Caco-2 (cell line): Measurements from ENCODE around the gene FOXL3. TPM values are rescaled to one million over a fixed set of nuclear protein-coding genes. Genes with fewer than 3 reads are reported as not detected.
"Not testable (repeated sequence)": the region's sequence is repeated elsewhere in the genome, so short reads cannot be mapped to it uniquely, and the experiment has no call there.

Experiments used
- Bru-seq: library from RNA; stranded (reverse); fragments of 400-500 nt; gene quantifications from one replicate; lab custom pipeline; 2021; lab: Mats Ljungman, UMichigan
- BruChase-seq, 2 experiments: library from RNA; stranded (reverse); fragments of 400-500 nt; gene quantifications; one replicate each; lab custom pipeline; 2021; lab: Mats Ljungman, UMichigan
- BruUV-seq: library from RNA; stranded (reverse); fragments of 400-500 nt; replicated peaks from 2 replicates; lab custom pipeline; 2021; lab: Mats Ljungman, UMichigan
- CTCF ChIA-PET: fragments of 300-600 bp; sonication (Branson Sonifier 250); formaldehyde crosslinking; loops from one replicate; lab custom pipeline; 2022; ENCODE audit warnings: antibody characterized with exemption; lab: Charles Lee
- POLR2A ChIA-PET: fragments of 300-600 bp; sonication (Branson Sonifier 250); formaldehyde crosslinking; loops from one replicate; lab custom pipeline; 2022; ENCODE audit warnings: antibody characterized with exemption; lab: Charles Lee
- DNase-seq, 2 experiments: peaks; one replicate each; pipeline versions ENCODE4 v3.0.0 to v3.0.0-alpha.2; 2020 to 2022
- H3K27me3 ChIP-seq: replicated peaks from 2 replicates; pipeline ENCODE4 v1.6.0; 2011; ENCODE audit warnings: low read length; ENCODE audit not compliant: control insufficient read depth, insufficient read depth
- H3K36me3 ChIP-seq: 2 replicates; pipeline ENCODE4 v1.5.1; 2011; ENCODE audit warnings: low read length; ENCODE audit not compliant: control insufficient read depth, insufficient read depth
- H3K4me1 ChIP-seq: fragments of 250-450 bp; sonication (Bioruptor Pico); 2 replicates; pipeline ENCODE4 v1.5.1; 2020; ENCODE audit warnings: mild to moderate bottlenecking
- H3K4me3 ChIP-seq: 2 replicates; pipeline ENCODE4 v1.5.1; 2011; ENCODE audit warnings: low read depth, mild to moderate bottlenecking, control low read depth, low read length
- H3K9me3 ChIP-seq: fragments of 250-450 bp; sonication (Bioruptor Pico); 2 replicates; pipeline ENCODE4 v1.5.1; 2020; ENCODE audit warnings: mild to moderate bottlenecking, moderate library complexity
- H3K27ac Mint-ChIP-seq: one replicate; pipeline ENCODE4 v1.8.0; 2022; ENCODE audit warnings: mixed read lengths; ENCODE audit not compliant: unreplicated experiment
- H3K27me3 Mint-ChIP-seq: one replicate; pipeline ENCODE4 v1.8.0; 2022; ENCODE audit warnings: mixed read lengths; ENCODE audit not compliant: insufficient read depth, unreplicated experiment
- H3K36me3 Mint-ChIP-seq: one replicate; pipeline ENCODE4 v1.8.0; 2022; ENCODE audit warnings: mild to moderate bottlenecking, mixed read lengths; ENCODE audit not compliant: insufficient read depth, unreplicated experiment
- H3K4me1 Mint-ChIP-seq: one replicate; pipeline ENCODE4 v1.8.0; 2022; ENCODE audit warnings: low read depth, mixed read lengths; ENCODE audit not compliant: unreplicated experiment
- H3K4me3 Mint-ChIP-seq: one replicate; pipeline ENCODE4 v1.8.0; 2022; ENCODE audit warnings: mild to moderate bottlenecking, moderate library complexity, mixed read lengths; ENCODE audit not compliant: unreplicated experiment
- H3K9me3 Mint-ChIP-seq: one replicate; pipeline ENCODE4 v1.8.0; 2022; ENCODE audit warnings: mixed read lengths; ENCODE audit not compliant: unreplicated experiment
- intact Hi-C: fragments of 100-400 bp; cut with micrococcal nuclease; formaldehyde crosslinking; loops from one replicate; pipeline ENCODE4 v1.10.0; 2022; ENCODE audit not compliant: unreplicated experiment
- long read RNA-seq: library from polyadenylated mRNA; stranded (forward); transcript quantifications from one replicate; pipeline ENCODE4 v2.0.0, GENCODE V29; 2022
- total RNA-seq: library from RNA; stranded (reverse); gene quantifications from 2 replicates; pipeline ENCODE4 v1.2.3, GENCODE V29; 2022
- TF ChIP-seq, protein P1 (sequence below), 2 experiments: fragments of 200-600 bp in 1 of 2; IDR thresholded peaks; 1 replicate in 1 of 2; 2 replicates in 1 of 2; pipeline versions ENCODE4 v1.5.1 to v1.8.0; 2011 to 2022; ENCODE audit warnings: antibody characterized with exemption in 1 of 2, control low read depth in 1 of 2, inconsistent platforms in 1 of 2, low read depth in 1 of 2, low read length in 1 of 2, mild to moderate bottlenecking in 1 of 2, moderate library complexity in 1 of 2; ENCODE audit not compliant: insufficient read depth in 1 of 2, severe bottlenecking in 1 of 2, unreplicated experiment in 1 of 2

Gene FOXL3
- total RNA-seq (not detected in 2 replicates), Bru-seq, nascent RNA (percentile 21 among the genes with signal in this experiment), BruChase-seq, experiment 1, labeled RNA remaining after a 2-hour chase (percentile 22 among the genes with signal in this experiment), BruChase-seq, experiment 2, labeled RNA remaining after a 6-hour chase (not detected)
- long read RNA-seq, partial matches to known transcripts = 0 of 1 reads
- long read RNA-seq, other reads (novel, unspliced or antisense) = 1 of 1 reads

DNA sequence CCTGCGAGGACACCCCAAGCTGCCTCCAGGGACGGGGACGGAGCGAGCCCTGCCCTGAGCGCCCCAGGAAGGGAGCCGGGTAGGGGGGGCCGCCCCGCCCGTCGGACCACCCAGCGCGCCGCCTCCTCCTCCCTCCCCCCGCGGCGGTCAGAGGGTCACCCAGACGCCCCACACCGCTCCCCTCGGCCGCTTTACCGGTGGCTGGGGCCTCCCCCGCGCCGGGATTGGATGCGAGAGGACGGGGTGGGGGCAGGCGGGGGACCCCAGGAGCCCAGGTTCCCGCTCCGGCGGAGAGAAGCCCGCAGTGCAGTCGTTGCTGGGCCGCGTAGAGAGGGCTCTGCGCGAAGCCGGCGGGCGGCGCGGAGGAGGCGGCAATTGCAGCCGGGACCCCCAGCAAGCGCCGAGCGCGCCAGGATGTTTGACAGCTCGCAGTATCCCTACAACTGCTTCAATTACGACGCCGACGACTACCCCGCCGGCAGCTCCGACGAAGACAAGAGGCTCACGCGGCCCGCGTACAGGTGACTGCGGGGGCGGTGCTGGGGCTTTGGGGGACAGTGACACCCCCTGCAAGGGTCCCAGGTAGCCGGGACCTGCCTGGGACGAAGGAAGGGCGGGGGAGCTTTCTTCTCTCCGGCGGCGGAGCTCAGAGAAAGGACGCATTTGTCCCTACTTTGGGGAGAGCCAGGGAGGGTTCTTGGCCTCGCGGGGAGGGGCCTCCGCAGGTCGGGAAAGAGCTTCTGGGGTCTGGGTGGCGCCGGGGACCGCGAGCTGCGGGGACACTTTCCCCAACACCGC is at the start of gene FOXL3:
TSS of gene FOXL3 (plus strand) at position 415 of the 798 bp plus-strand sequence. CDS start at position 415, 0 bp downstream.
- DNase-seq = peak in 1 of 2 experiments; percentile 26
- POLR2A ChIA-PET = no interaction called here
- no peak within 1 kb of the TSS for H3K4me3 Mint-ChIP-seq
- H3K4me1 ChIP-seq = peaks cover 25% of the 10 kb centered on the region
- no peaks in the 10 kb centered on the region for H3K27me3 Mint-ChIP-seq
- no peaks in the 10 kb centered on the region for H3K9me3 Mint-ChIP-seq
- H3K9me3 ChIP-seq = no peaks in the 10 kb centered on the region; the same call in 1 of the 2 replicates
- no peaks in the 10 kb centered on the region for H3K36me3 Mint-ChIP-seq
- intact Hi-C loops = no loop called here
- H3K27me3 ChIP-seq = no peaks in the 10 kb centered on the region
- no peak within 1 kb of the TSS for H3K4me3 ChIP-seq
- no peaks in the 10 kb centered on the region for H3K36me3 ChIP-seq
- BruUV-seq = no TSS peak
- no peak within 1 kb of the TSS for H3K27ac Mint-ChIP-seq
- TF ChIP-seq, protein P1, sequence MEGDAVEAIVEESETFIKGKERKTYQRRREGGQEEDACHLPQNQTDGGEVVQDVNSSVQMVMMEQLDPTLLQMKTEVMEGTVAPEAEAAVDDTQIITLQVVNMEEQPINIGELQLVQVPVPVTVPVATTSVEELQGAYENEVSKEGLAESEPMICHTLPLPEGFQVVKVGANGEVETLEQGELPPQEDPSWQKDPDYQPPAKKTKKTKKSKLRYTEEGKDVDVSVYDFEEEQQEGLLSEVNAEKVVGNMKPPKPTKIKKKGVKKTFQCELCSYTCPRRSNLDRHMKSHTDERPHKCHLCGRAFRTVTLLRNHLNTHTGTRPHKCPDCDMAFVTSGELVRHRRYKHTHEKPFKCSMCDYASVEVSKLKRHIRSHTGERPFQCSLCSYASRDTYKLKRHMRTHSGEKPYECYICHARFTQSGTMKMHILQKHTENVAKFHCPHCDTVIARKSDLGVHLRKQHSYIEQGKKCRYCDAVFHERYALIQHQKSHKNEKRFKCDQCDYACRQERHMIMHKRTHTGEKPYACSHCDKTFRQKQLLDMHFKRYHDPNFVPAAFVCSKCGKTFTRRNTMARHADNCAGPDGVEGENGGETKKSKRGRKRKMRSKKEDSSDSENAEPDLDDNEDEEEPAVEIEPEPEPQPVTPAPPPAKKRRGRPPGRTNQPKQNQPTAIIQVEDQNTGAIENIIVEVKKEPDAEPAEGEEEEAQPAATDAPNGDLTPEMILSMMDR (IDR thresholded peaks at IDR 0.05; ENCODE audit: insufficient read depth in 1 of 2, low read depth in 1 of 2, low read length in 1 of 2, severe bottlenecking in 1 of 2, unreplicated experiment in 1 of 2) = no peak
- peaks cover 16% of the 10 kb centered on the region for H3K4me1 Mint-ChIP-seq
- CTCF ChIA-PET = no interaction called here

DNA sequence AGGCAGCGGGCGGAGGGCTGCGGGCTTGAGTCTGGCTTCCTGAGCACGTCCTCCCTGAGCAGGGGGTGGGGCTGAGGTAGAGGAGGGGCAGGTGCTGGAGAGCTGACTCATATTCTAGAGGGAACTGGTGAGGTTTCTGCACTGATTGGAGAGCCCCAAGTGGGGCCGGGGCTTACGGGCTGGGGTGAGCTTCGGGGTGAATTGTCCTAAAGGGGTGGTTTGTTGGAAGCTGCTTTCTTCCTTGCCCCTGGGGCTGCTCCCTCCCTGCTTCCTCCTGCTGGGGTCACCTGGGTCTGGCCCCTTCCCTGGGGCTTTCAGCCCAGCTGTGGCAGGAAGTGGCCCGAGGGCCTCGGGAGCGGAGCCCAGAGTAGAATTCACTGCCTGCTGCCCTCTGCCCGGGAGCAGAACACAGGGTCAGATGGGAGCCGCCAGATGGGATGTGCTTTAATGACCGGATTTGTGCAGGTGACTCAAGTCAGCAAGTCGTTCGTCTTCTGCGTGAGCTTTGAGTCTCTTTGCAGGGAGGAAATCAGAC is 49.0 kb upstream of the FOXL3 start:
- H3K27me3 Mint-ChIP-seq = no peaks in the 10 kb centered on the region
- no peaks in the 10 kb centered on the region for H3K27me3 ChIP-seq
- peaks cover 4% of the 10 kb centered on the region; the same call in 1 of the 2 replicates for H3K4me1 ChIP-seq
- no peaks in the 10 kb centered on the region for H3K36me3 Mint-ChIP-seq
- no TSS peak for BruUV-seq
- H3K9me3 Mint-ChIP-seq = no peaks in the 10 kb centered on the region
- intact Hi-C loops = no loop called here
- H3K36me3 ChIP-seq = no peaks in the 10 kb centered on the region; the same call in 1 of the 2 replicates
- TF ChIP-seq, protein P1 (IDR thresholded peaks at IDR 0.05; ENCODE audit: insufficient read depth in 1 of 2, low read depth in 1 of 2, low read length in 1 of 2, severe bottlenecking in 1 of 2, unreplicated experiment in 1 of 2) = no peak
- no peak overlapping the region for H3K4me3 ChIP-seq
- no peak overlapping the region for H3K27ac Mint-ChIP-seq
- no peaks in the 10 kb centered on the region for H3K4me1 Mint-ChIP-seq
- ChIA-PET POLR2A (no interaction called here), CTCF (no interaction called here)
- no peaks in the 10 kb centered on the region for H3K9me3 ChIP-seq
- no peak overlapping the region for H3K4me3 Mint-ChIP-seq
- DNase-seq = no peak

GRCh38 chr7:241513-241912 is 48.5 kb upstream of the FOXL3 start:
- Mint-ChIP-seq H3K4me3 (no peak overlapping the region), H3K27ac (no peak overlapping the region), H3K4me1 (no peaks in the 10 kb centered on the region), H3K9me3 (no peaks in the 10 kb centered on the region), H3K27me3 (no peaks in the 10 kb centered on the region), H3K36me3 (no peaks in the 10 kb centered on the region)
- H3K36me3 ChIP-seq = no peaks in the 10 kb centered on the region; the same call in 1 of the 2 replicates
- intact Hi-C loops = no loop called here
- no peaks in the 10 kb centered on the region for H3K9me3 ChIP-seq
- H3K4me3 ChIP-seq = no peak overlapping the region
- POLR2A ChIA-PET = no interaction called here
- no TSS peak for BruUV-seq
- no peaks in the 10 kb centered on the region for H3K27me3 ChIP-seq
- CTCF ChIA-PET = no interaction called here
- no peak for DNase-seq
- TF ChIP-seq, protein P1 (IDR thresholded peaks at IDR 0.05; ENCODE audit: insufficient read depth in 1 of 2, low read depth in 1 of 2, low read length in 1 of 2, severe bottlenecking in 1 of 2, unreplicated experiment in 1 of 2) = no peak
- no peaks in the 10 kb centered on the region for H3K4me1 ChIP-seq

DNA sequence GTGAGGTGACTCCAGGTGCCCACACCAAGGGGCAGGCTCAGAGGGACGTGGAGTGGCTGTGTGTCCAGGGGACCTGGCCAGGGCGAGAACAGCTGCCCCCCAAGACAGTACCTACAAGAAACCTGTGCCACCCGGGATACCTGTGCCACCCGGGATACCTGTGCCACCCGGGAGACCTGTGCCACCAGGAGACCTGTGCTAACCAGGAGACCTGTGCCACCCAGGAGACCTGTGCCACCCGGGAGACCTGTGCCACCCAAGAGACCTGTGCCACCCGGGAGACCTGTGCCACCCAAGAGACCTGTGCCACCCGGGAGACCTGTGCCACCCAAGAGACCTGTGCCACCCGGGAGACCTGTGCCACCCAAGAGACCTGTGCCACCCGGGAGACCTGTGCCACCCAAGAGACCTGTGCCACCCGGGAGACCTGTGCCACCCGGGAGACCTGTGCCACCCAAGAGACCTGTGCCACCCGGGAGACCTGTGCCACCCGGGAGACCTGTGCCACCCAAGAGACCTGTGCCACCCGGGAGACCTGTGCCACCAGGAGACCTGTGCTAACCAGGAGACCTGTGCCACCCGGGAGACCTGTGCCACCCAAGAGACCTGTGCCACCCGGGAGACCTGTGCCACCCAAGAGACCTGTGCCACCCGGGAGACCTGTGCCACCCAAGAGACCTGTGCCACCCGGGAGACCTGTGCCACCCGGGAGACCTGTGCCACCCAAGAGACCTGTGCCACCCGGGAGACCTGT is 47.0 kb upstream of the FOXL3 start:
- H3K27ac Mint-ChIP-seq, H3K4me1 ChIP-seq, CTCF ChIA-PET, intact Hi-C loops, BruUV-seq, H3K9me3 ChIP-seq, H3K4me3 Mint-ChIP-seq, H3K4me1 Mint-ChIP-seq, H3K36me3 Mint-ChIP-seq, H3K27me3 Mint-ChIP-seq, H3K27me3 ChIP-seq, DNase-seq, H3K4me3 ChIP-seq, POLR2A ChIA-PET, H3K36me3 ChIP-seq, H3K9me3 Mint-ChIP-seq: not testable (repeated sequence)
